ENCODE results near the gene ADSL. TPM values are rescaled to one million over a fixed set of nuclear protein-coding genes. Genes with fewer than 3 reads are reported as not detected.

ADSL gene
- total RNA-seq, result 120 and 126 TPM in 2 replicates
- long read RNA-seq, full-length matches to known transcripts, result 554 of 636 reads
- long read RNA-seq, partial matches to known transcripts, result 11 of 636 reads
- long read RNA-seq, other reads (novel, unspliced or antisense), result 71 of 636 reads

- Mint-ChIP-seq H3K4me1 (peaks cover 18% of the 10 kb centered on the region), H3K36me3 (ENCODE audit: low read depth) (no peaks in the 10 kb centered on the region), H3K27me3 (ENCODE audit: low read depth) (no peaks in the 10 kb centered on the region), H3K9me3 (no peaks in the 10 kb centered on the region), H3K27ac (ENCODE audit: unreplicated experiment) (peak within 1 kb of the TSS; percentile 97), H3K4me3 (peak within 1 kb of the TSS; percentile 98)
- TF ChIP-seq, protein P1, sequence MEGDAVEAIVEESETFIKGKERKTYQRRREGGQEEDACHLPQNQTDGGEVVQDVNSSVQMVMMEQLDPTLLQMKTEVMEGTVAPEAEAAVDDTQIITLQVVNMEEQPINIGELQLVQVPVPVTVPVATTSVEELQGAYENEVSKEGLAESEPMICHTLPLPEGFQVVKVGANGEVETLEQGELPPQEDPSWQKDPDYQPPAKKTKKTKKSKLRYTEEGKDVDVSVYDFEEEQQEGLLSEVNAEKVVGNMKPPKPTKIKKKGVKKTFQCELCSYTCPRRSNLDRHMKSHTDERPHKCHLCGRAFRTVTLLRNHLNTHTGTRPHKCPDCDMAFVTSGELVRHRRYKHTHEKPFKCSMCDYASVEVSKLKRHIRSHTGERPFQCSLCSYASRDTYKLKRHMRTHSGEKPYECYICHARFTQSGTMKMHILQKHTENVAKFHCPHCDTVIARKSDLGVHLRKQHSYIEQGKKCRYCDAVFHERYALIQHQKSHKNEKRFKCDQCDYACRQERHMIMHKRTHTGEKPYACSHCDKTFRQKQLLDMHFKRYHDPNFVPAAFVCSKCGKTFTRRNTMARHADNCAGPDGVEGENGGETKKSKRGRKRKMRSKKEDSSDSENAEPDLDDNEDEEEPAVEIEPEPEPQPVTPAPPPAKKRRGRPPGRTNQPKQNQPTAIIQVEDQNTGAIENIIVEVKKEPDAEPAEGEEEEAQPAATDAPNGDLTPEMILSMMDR (conservative IDR thresholded peaks at IDR 0.05), result peak; percentile 19
- peak; percentile 86 for DNase-seq (ENCODE audit: low read depth, low spot score)
These were observed at the start of gene ADSL for GRCh38 chr22:40346185-40347118. Gene ADSL (plus strand): TSS chr22:40346500. CDS start chr22:40346559, 59 bp downstream.

- TF ChIP-seq, protein P1 (conservative IDR thresholded peaks at IDR 0.05), result no peak
- Mint-ChIP-seq H3K4me1 (peaks cover 9% of the 10 kb centered on the region), H3K27me3 (ENCODE audit: low read depth) (no peaks in the 10 kb centered on the region), H3K9me3 (peaks cover 3% of the 10 kb centered on the region), H3K27ac (ENCODE audit: unreplicated experiment) (no peak overlapping the region), H3K36me3 (ENCODE audit: low read depth) (peaks cover 25% of the 10 kb centered on the region), H3K4me3 (no peak overlapping the region)
- DNase-seq (ENCODE audit: low read depth, low spot score), result no peak
These were observed 46.0 kb upstream of the ADSL start for GRCh38 chr22:40300316-40300715.

- Mint-ChIP-seq H3K9me3 (peaks cover 3% of the 10 kb centered on the region), H3K4me1 (peaks cover 9% of the 10 kb centered on the region), H3K27me3 (ENCODE audit: low read depth) (no peaks in the 10 kb centered on the region), H3K36me3 (ENCODE audit: low read depth) (peaks cover 24% of the 10 kb centered on the region), H3K4me3 (no peak overlapping the region), H3K27ac (ENCODE audit: unreplicated experiment) (no peak overlapping the region)
- TF ChIP-seq, protein P1 (conservative IDR thresholded peaks at IDR 0.05), result no peak
- DNase-seq (ENCODE audit: low read depth, low spot score), result no peak
These were observed 45.2 kb upstream of the ADSL start for GRCh38 chr22:40300884-40301672.

GRCh38 chr22:40302149-40302548 is 44.2 kb upstream of the ADSL start:
- Mint-ChIP-seq H3K27me3 (ENCODE audit: low read depth) (no peaks in the 10 kb centered on the region), H3K27ac (ENCODE audit: unreplicated experiment) (no peak overlapping the region), H3K9me3 (peaks cover under 1% of the 10 kb centered on the region), H3K4me1 (peaks cover 9% of the 10 kb centered on the region), H3K36me3 (ENCODE audit: low read depth) (peaks cover 19% of the 10 kb centered on the region), H3K4me3 (no peak overlapping the region)
- TF ChIP-seq, protein P1 (conservative IDR thresholded peaks at IDR 0.05), result no peak
- DNase-seq (ENCODE audit: low read depth, low spot score), result no peak

DNA sequence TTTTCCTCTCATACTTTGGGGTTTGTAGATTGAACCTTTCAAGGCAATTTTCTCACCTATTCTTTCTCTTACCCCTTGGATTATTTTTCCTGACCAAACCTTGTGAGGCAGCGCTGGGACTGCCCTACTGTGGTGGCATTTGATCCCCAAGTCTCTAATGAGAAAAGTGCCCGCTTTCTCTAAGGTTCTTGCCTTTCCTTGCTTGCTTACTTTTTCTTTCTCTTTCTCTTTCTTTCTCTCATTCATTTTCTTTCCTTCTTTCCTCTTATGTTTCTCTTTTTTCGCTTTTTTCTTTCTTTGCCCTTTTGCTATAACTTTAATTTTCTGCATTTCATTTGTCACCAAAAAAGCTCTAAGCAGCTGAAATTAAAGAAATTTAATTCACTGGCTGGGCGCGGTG is 40.7 kb upstream of the ADSL start:
- DNase-seq (ENCODE audit: low read depth, low spot score), result no peak
- H3K4me1 Mint-ChIP-seq, result peaks cover 7% of the 10 kb centered on the region
- H3K27me3 Mint-ChIP-seq (ENCODE audit: low read depth), result no peaks in the 10 kb centered on the region
- TF ChIP-seq, protein P1 (conservative IDR thresholded peaks at IDR 0.05), result no peak
- peaks cover 19% of the 10 kb centered on the region for H3K36me3 Mint-ChIP-seq (ENCODE audit: low read depth)
- H3K27ac Mint-ChIP-seq (ENCODE audit: unreplicated experiment), result no peak overlapping the region
- H3K9me3 Mint-ChIP-seq, result no peaks in the 10 kb centered on the region
- no peak overlapping the region for H3K4me3 Mint-ChIP-seq
